Stimulated activated CD8-positive, alpha-beta memory T cell treated with anti-CD3 and anti-CD28 coated beads, Interleukin-4, amount 100 ng/mL, for 24 hours (primary cell): ENCODE measurements around the gene DIMT1.
A peak's percentile ranks its signal among the peaks of the same experiment; 100 is the strongest.

Experiments
- DNase-seq: peaks from one replicate; pipeline ENCODE4 v3.0.0-alpha.2; 2020; ENCODE audit warnings: low read depth

DIMT1 gene

DNA sequence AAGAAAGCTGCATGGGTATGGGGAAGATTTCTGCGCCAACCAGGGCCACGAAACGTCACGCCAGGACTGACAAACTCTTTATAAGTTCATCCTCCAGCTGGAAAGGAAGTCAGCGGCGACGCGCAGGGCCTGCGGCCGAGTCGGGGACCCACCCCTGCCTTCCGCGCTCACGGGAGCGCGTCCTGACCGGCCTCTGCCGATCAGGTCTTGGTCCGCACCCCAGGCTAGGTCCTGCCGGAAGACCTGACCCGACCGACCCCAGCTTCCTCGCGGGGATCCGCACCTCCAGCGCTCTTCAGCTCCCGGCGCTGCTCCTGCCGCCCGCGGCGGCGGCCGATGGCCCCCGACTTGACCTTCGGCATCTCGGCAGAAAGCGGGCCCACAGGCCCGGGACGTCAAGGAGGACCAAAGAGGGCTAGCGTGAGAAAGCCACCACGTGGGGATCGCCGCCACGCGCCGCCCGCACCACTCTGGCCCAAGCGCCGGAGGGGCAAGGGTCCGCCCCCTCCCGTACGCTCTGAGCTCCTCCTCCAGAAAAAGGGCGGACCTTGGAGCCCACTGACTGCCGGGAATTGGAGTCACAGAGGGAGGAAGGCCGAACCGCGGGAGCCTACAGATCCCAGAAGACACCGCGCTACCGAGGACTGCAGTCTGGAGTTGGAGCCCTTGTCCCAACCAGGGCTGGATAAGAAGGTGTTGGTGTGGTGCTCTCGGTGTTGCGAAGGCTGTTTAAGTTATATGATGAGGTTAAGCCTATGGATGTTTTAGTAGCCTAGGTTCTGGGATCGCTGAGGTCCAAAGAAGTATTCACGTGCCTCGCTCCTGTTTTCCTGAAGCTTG, at the start of gene DIMT1:
Gene DIMT1, minus strand, starts transcription at position 495 of the 840 bp plus-strand sequence. Its CDS starts 133 bp downstream, at position 362.
- peak; percentile 86 for DNase-seq

DNA sequence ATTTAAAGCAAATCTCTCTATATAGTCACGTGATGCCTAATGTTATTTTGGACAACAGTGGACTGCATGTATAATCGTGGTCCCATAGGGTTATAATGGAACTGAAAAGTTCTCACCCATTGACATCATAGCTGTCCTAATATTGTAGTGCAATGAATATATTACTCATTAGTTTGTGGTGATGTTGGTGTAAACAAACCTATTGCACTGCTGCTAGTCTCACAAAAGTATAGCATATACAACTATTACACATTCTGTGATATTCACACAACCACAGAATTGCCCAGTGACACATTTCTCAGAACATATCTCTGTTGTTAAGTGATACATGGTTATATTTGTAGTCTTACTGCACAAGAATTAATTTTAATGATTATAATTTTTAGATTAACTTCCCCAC, 46.6 kb upstream of the DIMT1 start:
- DNase-seq = no peak

DNA sequence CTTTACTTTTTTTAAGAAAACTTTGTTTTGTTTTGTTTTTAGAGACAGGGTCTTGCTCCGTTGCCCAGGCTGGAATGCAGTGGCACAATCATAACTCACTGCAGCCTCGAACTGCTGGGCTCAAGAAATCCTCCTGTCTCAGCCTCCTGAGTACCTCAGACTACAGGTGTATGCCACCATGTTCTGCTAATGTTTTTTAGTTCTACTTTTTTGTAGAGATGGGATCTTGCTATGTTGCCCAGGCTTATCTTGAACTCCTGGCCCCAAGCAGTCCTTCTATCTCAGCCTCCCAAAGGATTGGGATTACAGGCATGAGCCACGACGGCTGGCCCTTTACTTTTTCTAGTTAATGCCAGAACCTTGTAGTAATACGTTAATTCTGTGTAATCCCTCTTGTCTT, 44.8 kb upstream of the DIMT1 start:
- no peak for DNase-seq

DNA sequence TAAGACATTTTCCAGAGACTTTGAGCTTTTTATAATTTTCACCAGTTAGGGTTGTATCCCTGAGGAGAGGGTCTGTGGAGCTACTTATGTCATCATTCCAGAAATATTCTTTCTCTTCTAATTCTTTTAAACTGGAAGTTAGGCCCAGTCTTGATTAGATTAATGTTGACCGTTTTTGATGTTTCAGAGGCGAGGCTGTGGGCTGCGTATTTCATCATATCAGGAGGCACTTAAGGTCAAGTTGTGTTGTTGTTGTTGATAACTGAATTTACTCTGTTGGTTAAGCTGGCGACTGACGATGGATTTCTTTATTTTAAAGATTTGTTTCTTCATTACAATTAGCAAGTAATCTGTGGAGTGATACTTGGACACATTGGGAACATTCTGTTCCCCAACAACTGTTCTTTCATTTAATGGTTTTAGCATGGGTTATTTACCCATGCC, 28.9 kb upstream of the DIMT1 start:
- no peak for DNase-seq

DNA sequence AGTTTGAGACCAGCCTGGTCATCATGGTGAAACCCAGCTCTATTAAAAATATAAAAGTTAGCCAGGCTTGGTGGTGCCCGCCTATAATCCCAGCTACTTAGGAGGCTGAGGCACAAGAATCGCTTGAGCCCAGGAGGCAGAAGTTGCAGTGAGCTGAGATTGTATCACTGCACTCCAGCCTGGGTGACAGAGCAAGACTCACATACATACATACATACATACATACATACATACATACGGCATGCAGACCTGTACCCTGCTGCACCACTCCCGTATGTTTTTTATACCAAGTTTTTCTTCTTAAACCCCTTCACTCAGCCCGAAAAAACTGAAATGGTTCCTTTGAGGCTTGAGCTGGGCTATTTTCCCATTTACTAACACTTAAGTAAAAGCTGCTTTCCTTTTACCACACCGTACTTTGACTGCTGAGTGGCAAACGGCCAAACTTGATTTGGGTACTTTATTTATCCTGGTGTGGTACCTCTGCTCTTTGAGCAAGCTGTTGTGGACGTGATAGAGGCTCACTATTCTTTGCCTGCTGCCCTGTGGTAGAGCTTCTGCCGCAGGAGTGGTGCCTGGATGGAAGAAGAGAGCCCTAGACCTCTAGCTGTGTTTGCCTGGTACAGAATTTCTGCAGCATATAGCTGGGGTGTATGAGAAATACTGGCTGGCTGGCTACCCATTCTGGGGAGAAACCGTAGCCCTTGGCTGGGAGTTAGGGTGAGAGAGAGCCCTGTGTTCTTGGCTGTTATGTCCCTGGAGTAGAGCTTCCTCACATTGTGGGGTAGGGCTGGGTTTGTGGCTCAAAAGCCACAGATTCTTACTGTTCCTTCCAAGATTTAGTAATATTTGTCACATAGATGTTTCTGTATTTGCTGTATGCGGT, 28.3 kb upstream of the DIMT1 start:
- DNase-seq = no peak

DNA sequence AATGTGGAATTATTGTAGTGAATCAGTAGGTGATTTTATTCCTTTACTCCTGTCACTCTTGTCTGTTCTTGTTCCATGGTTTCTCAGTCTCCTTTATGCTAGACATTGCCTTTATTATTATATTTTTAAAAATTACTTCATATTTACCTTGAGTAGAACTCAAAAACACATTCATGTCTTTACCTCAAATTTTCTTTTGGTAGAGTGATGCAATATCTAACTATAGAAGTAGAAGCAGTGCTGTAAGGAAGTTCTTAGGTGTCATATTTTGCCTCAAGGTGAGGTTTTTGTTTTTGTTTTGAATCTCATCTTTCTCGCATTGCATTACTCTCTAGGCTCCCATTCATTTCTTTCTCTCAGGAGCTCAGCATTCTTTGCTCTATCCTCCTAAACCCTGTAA, 21.1 kb upstream of the DIMT1 start:
- no peak for DNase-seq

DNA sequence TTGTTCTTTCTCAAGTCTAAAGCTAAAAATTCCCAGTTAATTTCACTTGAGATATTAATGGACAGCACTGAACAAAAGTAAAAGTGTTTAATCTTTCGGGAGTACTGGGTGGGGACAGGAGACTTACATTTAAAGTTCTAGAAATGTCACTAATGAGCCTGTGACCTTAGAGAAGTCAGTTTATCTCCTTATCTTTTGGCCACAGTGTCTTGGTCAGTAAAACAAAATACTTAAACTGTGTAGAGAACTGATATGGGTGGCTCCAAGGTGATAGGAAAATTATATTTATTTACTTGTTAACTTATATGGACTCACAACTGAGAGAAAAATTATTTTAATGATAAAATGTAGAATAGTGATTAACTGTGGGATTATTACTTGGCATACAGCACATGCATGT, 17.7 kb upstream of the DIMT1 start:
- no peak for DNase-seq

DNA sequence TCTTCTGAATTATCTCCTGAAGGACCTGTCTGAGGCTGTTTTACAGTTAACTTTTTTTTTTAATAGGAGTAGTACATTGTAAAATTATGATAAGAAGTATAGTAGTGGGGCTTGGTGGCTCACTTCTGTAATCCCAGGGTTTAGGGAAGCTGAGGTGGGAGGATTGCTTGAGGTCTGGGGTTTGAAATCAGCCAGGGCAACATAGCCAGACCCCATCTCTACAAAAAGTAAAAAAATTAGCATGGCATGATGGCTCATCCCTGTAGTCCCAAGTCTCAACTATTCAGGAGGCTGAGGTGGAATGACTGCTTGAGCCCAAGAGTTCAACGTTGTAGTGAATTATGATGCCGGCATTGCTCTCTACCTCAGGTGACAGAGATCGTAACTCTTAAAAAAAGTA, 15.9 kb upstream of the DIMT1 start:
- DNase-seq = no peak

DNA sequence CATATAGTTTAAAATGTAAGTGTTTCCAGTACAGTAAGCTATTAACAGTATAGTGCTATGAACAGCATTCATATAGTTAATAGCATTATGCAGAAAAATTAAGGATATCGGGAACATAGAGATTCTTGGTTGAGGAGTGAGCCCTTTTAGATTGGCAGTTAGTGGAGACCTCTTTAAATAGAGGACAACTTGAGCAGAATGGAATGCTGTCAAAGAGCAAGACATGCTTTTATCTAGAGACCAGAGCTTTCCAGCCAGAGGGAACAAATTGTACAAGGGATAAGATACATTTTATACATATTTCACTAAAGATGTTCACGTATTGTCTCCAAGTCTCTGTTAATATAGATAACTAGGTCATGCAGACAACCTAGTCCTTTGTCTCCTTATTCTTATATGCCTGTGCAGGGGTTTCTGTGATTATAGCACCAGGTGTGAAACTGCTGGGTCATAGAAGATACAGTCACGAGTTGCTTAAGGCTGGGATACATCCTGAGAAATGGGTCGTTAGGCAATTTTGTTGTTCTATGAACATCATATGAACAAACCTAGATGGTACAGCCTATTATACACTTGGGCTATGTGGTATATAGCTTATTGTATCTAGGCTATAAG, 14.9 kb upstream of the DIMT1 start:
- DNase-seq = no peak

DNA sequence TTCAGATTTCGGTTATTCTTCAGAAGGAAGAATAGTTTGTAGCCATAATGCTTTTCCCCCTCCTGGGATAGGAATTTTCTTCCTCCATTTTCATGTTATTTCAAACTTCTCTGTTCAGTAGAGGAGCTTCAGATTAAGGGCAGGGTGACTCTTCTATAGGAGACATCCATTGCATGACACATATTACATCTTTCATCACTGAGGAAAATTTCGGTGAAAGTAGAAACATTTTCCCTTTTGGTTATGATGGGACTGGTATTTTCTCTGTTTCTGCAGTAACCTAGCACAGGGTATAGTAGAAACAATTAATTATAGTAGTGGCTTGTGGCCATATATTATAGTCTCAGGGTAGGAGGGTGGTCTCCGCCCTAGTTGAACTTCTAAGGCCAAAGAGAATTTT, 10.0 kb upstream of the DIMT1 start:
- no peak for DNase-seq

DNA sequence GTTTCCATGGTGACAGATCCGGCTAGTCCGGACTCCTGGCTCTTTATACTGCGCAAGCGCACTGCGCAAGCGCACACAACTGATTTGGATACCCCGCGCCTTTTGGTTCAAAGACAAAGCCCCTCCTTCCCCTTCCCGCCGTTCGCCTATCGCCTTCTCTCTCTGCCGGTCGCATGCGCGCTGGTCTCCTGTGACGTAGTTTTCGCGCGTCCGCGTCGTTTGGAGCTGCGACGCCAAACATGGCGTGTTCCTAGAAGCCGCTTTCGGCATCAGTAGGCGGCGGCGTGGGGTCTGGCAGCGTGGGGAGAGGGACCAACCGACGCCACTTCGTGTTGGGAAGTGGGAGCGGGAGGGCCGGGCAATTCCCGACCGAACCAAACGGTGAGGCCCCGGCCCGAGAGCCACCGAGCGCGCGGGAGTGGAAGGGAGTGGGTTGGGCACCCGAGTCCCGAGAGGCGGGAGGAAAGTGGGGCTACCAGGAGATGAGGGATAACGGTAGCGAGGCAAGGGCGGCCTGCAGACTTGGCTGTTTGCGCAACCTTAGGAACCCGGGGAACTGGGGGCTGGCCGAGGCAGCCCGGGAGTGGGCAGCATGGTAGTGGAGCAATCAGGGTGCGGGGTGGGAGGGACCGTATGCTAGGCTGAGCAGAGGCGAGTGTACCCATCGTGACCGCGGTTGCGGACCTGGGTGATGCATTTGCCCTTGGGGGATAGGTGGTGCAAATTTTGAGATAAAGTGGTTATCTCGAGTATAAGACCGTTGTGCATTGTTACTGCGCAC, 9.0 kb upstream of the DIMT1 start, which contains the start of gene IPO11:
Gene IPO11, plus strand, starts transcription at position 215 of the 781 bp plus-strand sequence. CDS start 24,517 bp downstream, outside the sequence.
- DNase-seq = peak; percentile 98

DNA sequence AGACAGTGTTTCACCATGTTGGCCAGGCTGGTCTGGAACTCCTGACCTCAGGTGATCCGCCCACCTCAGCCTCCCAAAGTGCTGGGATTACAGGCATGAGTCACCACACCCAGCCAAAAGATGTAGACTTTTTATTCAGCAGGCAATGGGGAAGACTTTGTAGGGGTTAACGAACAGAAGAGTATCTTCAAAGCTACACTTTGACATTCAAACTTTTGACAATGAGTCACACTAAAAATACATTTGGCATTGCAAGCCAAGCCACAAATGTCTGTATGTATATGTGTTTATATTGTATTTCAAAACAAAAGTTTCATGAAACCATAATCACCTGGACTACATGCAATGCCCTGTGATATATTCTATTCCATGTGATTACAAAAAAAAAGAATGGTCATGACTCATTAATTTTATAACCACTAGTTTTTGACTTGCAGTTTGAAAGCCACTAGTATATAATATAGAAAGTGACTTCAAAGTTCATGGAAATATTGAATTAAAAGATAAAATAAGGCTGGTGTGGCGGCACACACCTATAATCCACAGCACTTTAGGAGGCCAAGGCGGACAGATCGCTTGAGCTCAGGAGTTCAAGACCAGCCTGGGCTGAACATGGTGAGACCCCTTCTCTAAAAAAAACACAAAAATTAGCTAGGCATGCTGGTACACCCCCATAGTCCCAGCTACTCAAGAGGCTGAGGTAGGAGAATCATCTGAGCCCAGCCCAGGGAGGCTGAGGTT, 8.3 kb downstream of the DIMT1 start:
- no peak for DNase-seq

DNA sequence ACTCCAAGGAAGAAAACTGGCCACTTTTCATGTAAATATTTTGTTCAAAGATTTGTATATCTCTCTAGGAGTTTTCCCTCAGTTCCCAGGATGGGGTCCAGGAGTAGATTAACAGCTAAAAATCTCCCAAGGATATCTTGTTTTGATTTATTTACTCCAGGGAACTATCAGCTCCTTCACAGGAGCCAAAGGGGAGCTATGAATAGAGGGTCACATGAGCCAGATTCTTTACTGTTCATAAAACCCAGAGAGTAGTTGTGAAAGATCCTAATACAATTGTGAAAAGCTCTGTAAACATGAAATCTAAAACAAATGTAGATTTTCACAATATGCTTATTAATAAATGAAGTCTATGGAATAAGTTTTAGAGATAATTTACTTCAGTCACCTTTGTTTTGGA, 16.9 kb downstream of the DIMT1 start:
- no peak for DNase-seq

DNA sequence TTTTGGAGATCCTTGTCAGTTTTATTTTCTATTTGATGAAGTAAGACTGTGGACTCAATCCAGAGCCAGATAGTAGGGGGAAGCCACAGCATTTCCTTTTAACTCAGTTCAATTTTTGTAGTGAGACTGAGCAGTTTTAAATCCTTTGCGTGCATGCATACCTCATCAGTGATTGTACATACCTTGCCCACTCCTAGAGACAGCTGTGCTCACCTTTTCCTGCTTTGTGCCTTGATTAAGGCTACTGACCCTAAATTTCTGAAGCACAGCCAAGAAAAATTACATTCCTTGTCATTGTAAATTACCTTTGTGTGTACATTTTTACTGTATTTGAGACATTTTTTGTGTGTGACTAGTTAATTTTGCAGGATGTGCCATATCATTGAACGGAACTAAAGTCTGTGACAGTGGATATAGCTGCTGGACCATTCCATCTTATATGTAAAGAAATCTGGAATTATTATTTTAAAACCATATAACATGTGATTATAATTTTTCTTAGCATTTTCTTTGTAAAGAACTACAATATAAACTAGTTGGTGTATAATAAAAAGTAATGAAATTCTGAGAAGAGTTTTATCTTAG, 17.8 kb downstream of the DIMT1 start:
- no peak for DNase-seq

DNA sequence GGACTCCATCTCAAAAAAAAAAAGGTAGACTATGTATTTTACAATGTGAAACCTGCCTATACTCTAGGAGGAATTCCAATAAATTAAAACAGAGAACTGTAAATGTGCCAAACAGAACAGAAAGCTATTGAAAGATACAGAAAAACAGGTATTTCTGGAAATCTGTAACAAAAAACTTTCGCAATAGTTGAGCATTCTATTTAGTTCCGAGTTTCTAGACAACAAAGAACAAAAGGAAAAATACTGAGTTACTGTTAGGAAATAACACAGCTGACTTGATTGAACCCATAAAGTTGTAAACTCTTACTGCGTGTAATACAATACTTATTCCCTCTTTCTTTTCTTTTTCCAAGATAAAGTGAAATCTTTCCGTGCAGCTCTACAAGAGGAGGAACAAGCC, 18.6 kb downstream of the DIMT1 start:
- no peak for DNase-seq

DNA sequence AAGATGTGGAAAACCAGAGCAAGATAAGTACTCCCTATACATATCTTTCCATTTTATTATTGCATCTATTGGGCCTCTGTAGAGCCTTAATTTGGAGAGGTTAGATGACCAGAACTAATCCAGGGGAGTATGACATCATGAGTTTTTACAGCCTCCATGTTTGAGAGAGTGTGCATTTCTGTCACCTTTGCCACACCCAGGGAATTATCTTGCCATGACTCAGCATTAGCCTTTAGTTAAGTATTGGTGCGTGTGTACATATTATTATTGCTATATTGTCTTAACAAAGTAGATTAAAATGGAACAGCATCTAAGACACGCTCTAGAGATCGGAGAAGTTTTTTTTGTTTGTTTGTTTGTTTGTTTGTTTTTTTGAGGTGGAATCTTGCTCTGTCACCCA, 27.6 kb downstream of the DIMT1 start:
- DNase-seq = no peak

DNA sequence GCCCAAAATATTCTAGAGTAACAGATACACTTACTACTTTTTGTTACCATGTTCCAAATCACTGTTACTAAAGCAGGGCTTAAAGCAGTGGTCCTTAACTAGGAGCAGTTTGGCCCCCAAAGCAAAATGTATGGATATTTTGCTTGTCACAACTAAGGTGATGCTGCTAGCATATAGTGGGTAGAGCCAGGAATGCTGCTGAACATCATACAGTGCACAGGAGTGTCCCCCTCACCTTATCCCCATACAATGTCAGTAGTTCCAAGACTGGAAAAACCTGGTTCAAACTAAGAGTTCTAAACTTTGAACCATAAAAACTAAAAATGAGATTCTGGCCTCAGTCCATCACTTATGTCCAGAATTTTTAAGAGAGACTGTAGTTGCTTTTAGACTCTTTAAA, 28.1 kb downstream of the DIMT1 start:
- no peak for DNase-seq

DNA sequence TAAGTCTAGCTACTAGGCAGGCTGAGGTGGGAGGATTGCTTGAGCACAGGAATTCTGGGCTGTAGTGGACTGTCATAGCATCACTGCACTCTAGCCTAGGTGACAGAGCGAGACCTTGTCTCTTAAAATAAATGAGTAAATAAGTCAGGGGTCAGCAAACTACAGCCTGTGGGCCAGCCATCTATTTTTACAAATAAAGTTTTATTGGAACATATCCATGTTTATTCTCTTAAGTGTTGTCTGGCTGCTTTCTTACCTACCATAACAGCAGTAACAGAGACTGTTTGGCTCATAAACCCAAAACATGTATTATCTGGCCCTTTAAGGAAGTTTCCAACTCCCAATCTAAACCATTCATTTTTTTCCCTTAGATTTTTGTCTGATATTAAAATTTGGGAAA, 29.6 kb downstream of the DIMT1 start:
- no peak for DNase-seq

DNA sequence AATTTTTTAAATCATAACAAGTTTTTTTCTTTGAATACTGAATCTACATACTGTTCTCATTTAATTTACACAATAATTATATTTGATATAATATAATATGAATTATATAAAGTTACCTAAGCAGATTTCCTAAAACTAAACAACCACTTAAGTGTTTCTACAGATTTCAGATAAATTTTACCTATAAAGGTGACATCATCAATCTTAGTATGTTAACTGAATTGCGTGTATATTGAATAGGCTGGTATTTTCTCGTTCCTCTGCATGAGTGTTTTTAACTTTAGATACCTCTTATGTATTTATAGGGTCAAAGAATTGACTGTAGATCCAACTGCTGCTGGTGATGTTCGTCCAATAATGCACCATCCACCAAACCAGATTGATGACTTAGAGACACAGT, 30.3 kb downstream of the DIMT1 start:
- DNase-seq = no peak

DNA sequence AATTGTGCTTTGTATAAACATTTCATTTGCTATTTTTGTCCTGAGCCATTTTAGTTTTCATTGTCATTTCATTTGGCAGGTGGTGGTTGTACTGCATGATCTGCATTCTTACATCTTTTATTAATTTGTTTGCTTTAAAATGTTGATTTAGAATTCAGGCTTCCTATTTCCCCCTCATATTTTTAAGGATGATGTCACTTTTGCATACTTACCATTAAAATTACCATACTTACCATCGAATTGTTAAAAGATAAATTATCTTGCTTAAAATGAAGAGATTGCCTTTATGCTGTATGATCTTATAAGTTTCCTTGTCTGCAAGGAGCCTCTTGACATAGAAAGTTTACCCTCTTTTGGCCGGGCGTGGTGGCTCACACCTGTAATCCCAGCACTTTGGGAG, 31.1 kb downstream of the DIMT1 start:
- DNase-seq = no peak

DNA sequence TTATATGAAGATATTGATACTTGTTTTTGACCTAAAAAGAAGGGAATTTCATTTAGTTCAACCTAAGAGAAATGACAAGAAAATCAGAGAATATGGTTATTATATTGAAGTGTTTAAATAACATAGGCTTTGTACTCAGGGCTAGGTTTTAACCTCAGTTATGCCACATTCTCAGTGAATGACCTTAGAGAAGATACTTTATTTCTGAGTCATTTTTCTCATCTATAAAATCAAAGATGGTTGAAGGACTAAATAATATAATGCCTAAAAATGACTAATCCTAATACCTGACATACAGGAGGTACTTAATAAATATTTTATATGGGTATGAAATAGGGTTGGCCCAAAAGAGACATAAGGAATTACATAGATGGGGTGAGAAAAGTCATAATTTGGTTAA, 32.3 kb downstream of the DIMT1 start:
- DNase-seq = no peak
